ENCODE data around the gene AVPI1. TPM values are rescaled to one million over a fixed set of nuclear protein-coding genes. Genes with fewer than 3 reads are reported as not detected.

The AVPI1 gene
- total and polyA plus RNA-seq, 2 of the 13 experiments (the other 11 are each of a cell fraction or from before 2014, with no cell fraction given) = 39.8 to 61.2 TPM

- TF ChIP-seq ZNF142 (CRISPR knock-in tag; IDR thresholded peaks at IDR 0.05) = no peak
- no peak for TF ChIP-seq SUZ12 (IDR thresholded peaks at IDR 0.05; ENCODE audit: low read depth, low read length)
- TF ChIP-seq ZNF317 (CRISPR knock-in tag; IDR thresholded peaks at IDR 0.05) = no peak
- no peak for TF ChIP-seq SRY (CRISPR knock-in tag; IDR thresholded peaks at IDR 0.05)
Measured at GRCh38 chr10:97666992-97667391, 20.0 kb downstream of the AVPI1 start (continued).

GRCh38 chr10:97664282-97664850 lies 22.7 kb downstream of the AVPI1 start:
- H3K79me2 ChIP-seq (ENCODE audit: insufficient read depth, low read length) = no peaks in the 10 kb centered on the region
- FAIRE-seq = peak; percentile 23
- TF ChIP-seq ZNF567 (CRISPR knock-in tag; IDR thresholded peaks at IDR 0.05; ENCODE audit: borderline replicate concordance) (no peak), NCOR1 (IDR thresholded peaks at IDR 0.05; ENCODE audit: borderline replicate concordance, low read length) (peak; percentile 40), BCL6 (CRISPR knock-in tag; IDR thresholded peaks at IDR 0.05) (0 out of 2 replicates have a peak, but pooled peaks have one; percentile 14), KIAA2018 (CRISPR knock-in tag; IDR thresholded peaks at IDR 0.05; ENCODE audit: borderline replicate concordance) (no peak), MED1 (CRISPR knock-in tag; IDR thresholded peaks at IDR 0.05) (0 out of 2 replicates have a peak, but pooled peaks have one; percentile 18)

More at GRCh38 chr10:97664282-97664850, 22.7 kb downstream of the AVPI1 start:
- POLR2A ChIA-PET = interaction anchor here (0.7 kb wide), 1 partner anchor 11 kb away, joined by 3 read pairs; no protein-coding TSS in a partner anchor
- intact Hi-C loops (cut with micrococcal nuclease; ENCODE audit: unreplicated experiment) = no loop called here
- CTCF ChIA-PET (ENCODE audit: low intra/inter-chr PET ratio, low total read pairs) = no interaction called here
- peaks cover 3 to 22% of the 10 kb centered on the region in 2 experiments; a peak in 4 of 5 replicates for H3K36me3 ChIP-seq (replicated peaks in 1 of 2; ENCODE audit: control insufficient read depth in 1 of 2, insufficient read depth in 2 of 2, low read length in 2 of 2)
- peak overlapping the region; percentile 19; the same call in 1 of the 2 replicates for H3K4me2 ChIP-seq (ENCODE audit: low read depth, low read length)
- H3K27me3 ChIP-seq (ENCODE audit: control insufficient read depth in 1 of 2, insufficient read depth in 2 of 2, low read length in 2 of 2) = no peaks in the 10 kb centered on the region
- peak; percentile 84 for ATAC-seq
- no peaks in the 10 kb centered on the region for H3K9me3 ChIP-seq (ENCODE audit: low read length)
- H3K4me3 ChIP-seq (replicated peaks in 1 of 3; ENCODE audit: insufficient read depth in 1 of 3, low read depth in 2 of 3, low read length in 3 of 3) = no peak overlapping the region
- no peaks in the 10 kb centered on the region for H4K20me1 ChIP-seq (ENCODE audit: insufficient read depth, low read length)
- H2AFZ ChIP-seq (ENCODE audit: low read length) = no peak overlapping the region
- peak; percentile 66 for DNase-seq (ENCODE audit: low spot score)
- WGBS (ENCODE audit: low lambda C conversion rate) = 35% methylated on average over 1 of the region's 1 CpG
- peaks cover 33% of the 10 kb centered on the region for H3K4me1 ChIP-seq (ENCODE audit: insufficient read depth, low read length)
- peak overlapping the region; percentile 64 for H3K27ac ChIP-seq (ENCODE audit: extremely low read length, insufficient read depth, low read length)
- no TSS peak for BruUV-seq (replicated peaks)
- in situ Hi-C loops (cut with HindIII; ENCODE audit: extremely low pct_ligation_motif_present, low pct_unique_long_range_greater_than_20kb) = no loop called here
- H3K9ac ChIP-seq (ENCODE audit: insufficient read depth, low read depth, low read length) = no peak overlapping the region

All from HepG2 (cell line).